IMR-90 (cell line): Measurements from ENCODE around the gene SRSF10.

Experiments used
- BHLHE40 ChIP-seq: fragments of 150-350 bp; IDR thresholded peaks from 2 replicates; pipeline ENCODE4 v1.6.1; 2016; ENCODE audit warnings: mild to moderate bottlenecking, low read depth, low read length
- CHD1 ChIP-seq: IDR thresholded peaks from 2 replicates; pipeline ENCODE4 v1.6.1; 2012; ENCODE audit warnings: low read depth, low read length, improper control_type of control experiment
- CTCF ChIP-seq: conservative IDR thresholded peaks from 2 replicates; pipeline ENCODE4 v1.5.1; 2012; ENCODE audit warnings: mild to moderate bottlenecking, low read depth, low read length, improper control_type of control experiment
- MAZ ChIP-seq: IDR thresholded peaks from 2 replicates; pipeline ENCODE4 v1.6.1; 2012; ENCODE audit warnings: low read depth, mild to moderate bottlenecking, low read length, improper control_type of control experiment, moderate library complexity, borderline replicate concordance
- MXI1 ChIP-seq: IDR thresholded peaks from 2 replicates; pipeline ENCODE4 v1.6.1; 2012; ENCODE audit warnings: low read depth, mild to moderate bottlenecking, low read length, moderate library complexity, borderline replicate concordance
- POLR2A ChIP-seq: IDR thresholded peaks from 2 replicates; pipeline ENCODE4 v1.6.1; 2012; ENCODE audit warnings: mild to moderate bottlenecking, low read depth, low read length
- RAD21 ChIP-seq: IDR thresholded peaks from 2 replicates; pipeline ENCODE4 v1.6.1; 2012; ENCODE audit warnings: low read length, improper control_type of control experiment
- RFX5 ChIP-seq: IDR thresholded peaks from 2 replicates; pipeline ENCODE4 v1.8.0; 2012; ENCODE audit warnings: low read depth, mild to moderate bottlenecking, low read length, moderate library complexity
- SMC3 ChIP-seq: fragments of 150-350 bp; IDR thresholded peaks from 2 replicates; pipeline ENCODE4 v1.6.1; 2016; ENCODE audit warnings: low read depth, mild to moderate bottlenecking, antibody characterized with exemption, low read length, moderate library complexity
- USF2 ChIP-seq: fragments of 150-350 bp; IDR thresholded peaks from 2 replicates; pipeline ENCODE4 v1.6.1; 2017; ENCODE audit warnings: mild to moderate bottlenecking, antibody characterized with exemption, low read length, low read depth

- no peak for TF ChIP-seq USF2
- TF ChIP-seq CTCF = no peak
- TF ChIP-seq POLR2A = no peak
- TF ChIP-seq CHD1 = no peak
- TF ChIP-seq MXI1 = no peak
- no peak for TF ChIP-seq BHLHE40
- TF ChIP-seq RAD21 = no peak
- TF ChIP-seq MAZ = no peak
- TF ChIP-seq SMC3 = no peak
- no peak for TF ChIP-seq RFX5
Observed at GRCh38 chr1:23930270-23930669, 49.9 kb downstream of the SRSF10 start.
